GM12878 (cell line): Measurements from ENCODE around the gene SULT1C3. TPM values are rescaled to one million over a fixed set of nuclear protein-coding genes. Genes with fewer than 3 reads are reported as not detected.
"Not testable (repeated sequence)": the region's sequence is repeated elsewhere in the genome, so short reads cannot be mapped to it uniquely, and the experiment has no call there.

Experiments used
- ATAC-seq: fragments of 200-7000 bp; cut with Tn5 transposase; 3 replicates; pipeline ENCODE4 v1.9.1; 2020; ENCODE audit warnings: mild to moderate bottlenecking, moderate library complexity
- BruUV-seq: library from RNA; stranded (reverse); fragments of 400-500 nt; replicated peaks from 2 replicates; lab custom pipeline; 2021; lab: Mats Ljungman, UMichigan
- CTCF ChIA-PET: fragments of 300-600 bp; sonication (Branson Sonifier 250); formaldehyde crosslinking; extraction: SDS; loops from one replicate; lab custom pipeline; 2021; ENCODE audit warnings: inconsistent platforms; lab: Yijun Ruan, JAX
- POLR2A ChIA-PET: fragments of 350-600 bp; formaldehyde crosslinking; extraction: SDS; loops from one replicate; lab custom pipeline; 2021; ENCODE audit warnings: inconsistent platforms; lab: Charles Lee
- RAD21 ChIA-PET: fragments of 300-600 bp; sonication (Branson Sonifier 250); formaldehyde crosslinking; loops from one replicate; lab custom pipeline; 2023; ENCODE audit warnings: antibody characterized with exemption; ENCODE audit not compliant: unreplicated experiment; lab: Charles Lee
- SMC1A ChIA-PET: fragments of 300-600 bp; sonication (Branson Sonifier 250); formaldehyde crosslinking; loops from one replicate; lab custom pipeline; 2023; ENCODE audit not compliant: unreplicated experiment, uncharacterized antibody; lab: Charles Lee
- DNase-seq: peaks from one replicate; pipeline ENCODE4 v3.0.0-alpha.2; 2011; ENCODE audit warnings: low read depth, low spot score
- FAIRE-seq: peaks from 3 replicates; lab custom pipeline; 2011; peaks lifted over from hg19 to GRCh38; lab: Jason Lieb, UNC
- H2AFZ ChIP-seq: 2 replicates; pipeline ENCODE4 v1.6.0; 2011; ENCODE audit warnings: low read depth, low read length, control low read depth; ENCODE audit not compliant: control insufficient read depth
- H3K27ac ChIP-seq: 2 replicates; pipeline ENCODE4 v1.5.1; 2011; ENCODE audit warnings: control low read depth; ENCODE audit not compliant: control insufficient read depth, insufficient read depth
- H3K27me3 ChIP-seq, 2 experiments: replicated peaks in 1 of 2; 2 replicates each; pipeline versions ENCODE4 v1.6.0 to v1.6.1; 2011; ENCODE audit warnings: low read length in 1 of 2; ENCODE audit not compliant: control insufficient read depth in 2 of 2, insufficient read depth in 2 of 2
- H3K36me3 ChIP-seq, 2 experiments: 2 replicates each; pipeline ENCODE4 v1.5.1; 2011; ENCODE audit warnings: low read length in 1 of 2; ENCODE audit not compliant: control insufficient read depth in 2 of 2, insufficient read depth in 2 of 2
- H3K4me1 ChIP-seq: 2 replicates; pipeline ENCODE4 v1.6.1; 2011; ENCODE audit warnings: mild to moderate bottlenecking, low read length, moderate library complexity, mixed read lengths; ENCODE audit not compliant: control insufficient read depth, insufficient read depth
- H3K4me2 ChIP-seq: 2 replicates; pipeline ENCODE4 v1.6.0; 2011; ENCODE audit warnings: control low read depth; ENCODE audit not compliant: control insufficient read depth, insufficient read depth
- H3K4me3 ChIP-seq: fragments of 200-600 bp; sonication (generic); 2 replicates; pipeline ENCODE4 v1.5.1; 2016
- H3K79me2 ChIP-seq: 2 replicates; pipeline ENCODE4 v1.6.0; 2011; ENCODE audit warnings: low read length; ENCODE audit not compliant: control insufficient read depth, insufficient read depth
- H3K9ac ChIP-seq: 2 replicates; pipeline ENCODE4 v1.8.0; 2011; ENCODE audit warnings: low read length, control low read depth, mixed read lengths; ENCODE audit not compliant: control insufficient read depth, insufficient read depth
- H3K9me3 ChIP-seq: replicated peaks from 3 replicates; pipeline ENCODE4 v1.5.1; 2011; ENCODE audit warnings: mild to moderate bottlenecking, low read length; ENCODE audit not compliant: control insufficient read depth, insufficient read depth
- H4K20me1 ChIP-seq: 2 replicates; pipeline ENCODE4 v1.6.0; 2011; ENCODE audit not compliant: control insufficient read depth, insufficient read depth
- MXI1 ChIP-seq: fragments of 150-350 bp; IDR thresholded peaks from 2 replicates; pipeline ENCODE4 v1.6.1; 2011; ENCODE audit warnings: low read depth, mild to moderate bottlenecking, inconsistent platforms, low read length, improper control_type of control experiment
- WGBS: methylation state at CpG from one replicate; pipeline ENCODE4 v1.1.6; 2016; ENCODE audit warnings: low lambda C conversion rate; ENCODE audit not compliant: insufficient replicate concordance, insufficient coverage; ENCODE audit errors: missing lambda C conversion rate; 5-methylcytosine and 5-hydroxymethylcytosine counted together
- in situ Hi-C: fragments of 300-500 bp; cut with MboI; formaldehyde crosslinking; loops from 9 replicates; pipeline ENCODE4 v1.14.3; 2018; ENCODE audit warnings: mixed read lengths
- intact Hi-C: fragments of 100-400 bp; cut with micrococcal nuclease; formaldehyde crosslinking; loops from one replicate; pipeline ENCODE4 v1.14.2; 2022; ENCODE audit not compliant: unreplicated experiment
- polyA plus RNA-seq, 11 experiments: library from polyadenylated mRNA; depleted of rRNA in 4 of 11; unstranded in 6 of 11; stranded (reverse) in 5 of 11; fragments of >200 nt; fragmentation: Nextera tagmentation in 4 of 11; fragmentation: Illumina TruSeq in 1 of 11; extraction: Ambion mirVana in 4 of 11; extraction: Trizol in 1 of 11; gene quantifications; 1 replicate in 1 of 11; 2 replicates in 10 of 11; pipeline versions ENCODE4 v1.2.1 to v1.2.3, GENCODE V29; 2011 to 2016; ENCODE audit warnings: inconsistent platforms in 2 of 11, missing spikeins in 2 of 11, low read depth in 1 of 11
- total RNA-seq, 4 experiments: library from RNA; depleted of rRNA in 3 of 4; stranded (reverse); fragments of >200 nt in 3 of 4; fragmentation: Illumina TruSeq in 1 of 4; extraction: Trizol in 1 of 4; gene quantifications; 2 replicates each; pipeline versions ENCODE4 v1.2.1 to v1.2.3, GENCODE V29; 2013 to 2021

Gene SULT1C3
- total and polyA plus RNA-seq, 10 of the 15 experiments (the other 5 are each of a cell fraction or from before 2014, with no cell fraction given) = not detected

GRCh38 chr2:108280466-108280865 is 40.7 kb downstream of the SULT1C3 start:
- ChIA-PET RAD21 (interaction anchor here (0.7 kb wide), 1 partner anchor 19 kb away, joined by 3 read pairs; no protein-coding TSS in a partner anchor), CTCF (no interaction called here), POLR2A (no interaction called here), SMC1A (no interaction called here)
- H3K9me3 ChIP-seq = no peaks in the 10 kb centered on the region
- no peaks in the 10 kb centered on the region for H3K36me3 ChIP-seq
- no peak overlapping the region for H3K9ac ChIP-seq
- no peaks in the 10 kb centered on the region for H3K4me1 ChIP-seq
- in situ Hi-C loops = no loop called here
- ATAC-seq (no peak), DNase-seq (no peak), FAIRE-seq (no peak)
- intact Hi-C loops = no loop called here
- no peak overlapping the region for H3K27ac ChIP-seq
- TF ChIP-seq MXI1 = no peak
- 11% methylated on average over 3 of the region's 3 CpGs for WGBS
- no peaks in the 10 kb centered on the region for H4K20me1 ChIP-seq
- BruUV-seq = no TSS peak
- H3K27me3 ChIP-seq = no peaks in the 10 kb centered on the region
- no peak overlapping the region for H2AFZ ChIP-seq
- no peak overlapping the region for H3K4me3 ChIP-seq
- no peak overlapping the region for H3K4me2 ChIP-seq
- H3K79me2 ChIP-seq = no peaks in the 10 kb centered on the region

GRCh38 chr2:108284566-108284965 is 44.8 kb downstream of the SULT1C3 start:
- in situ Hi-C loops = not testable (repeated sequence)

More at GRCh38 chr2:108284566-108284965, 44.8 kb downstream of the SULT1C3 start:
- H3K79me2 ChIP-seq, H3K9me3 ChIP-seq, intact Hi-C loops, H3K4me2 ChIP-seq, RAD21 ChIA-PET, ATAC-seq, H4K20me1 ChIP-seq, H2AFZ ChIP-seq, H3K4me1 ChIP-seq, H3K27me3 ChIP-seq, FAIRE-seq, DNase-seq, POLR2A ChIA-PET, BruUV-seq, H3K36me3 ChIP-seq, H3K9ac ChIP-seq, SMC1A ChIA-PET, H3K27ac ChIP-seq, CTCF ChIA-PET, H3K4me3 ChIP-seq: not testable (repeated sequence)
- WGBS = 14% methylated on average over 7 of the region's 7 CpGs
